Measurements from ENCODE around the gene LOXL1.

GRCh38 chr15:73935547-73935946 lies 9.3 kb downstream of the LOXL1 start:
- TF ChIP-seq POLR2AphosphoS5 (IDR thresholded peaks at IDR 0.05) (no peak), POLR2A (IDR thresholded peaks at IDR 0.05) (no peak), CTCF (IDR thresholded peaks at IDR 0.05) (no peak)

All from sigmoid colon (tissue), 4 donors.